Vagina (tissue), 2 donors: ENCODE data around the gene ENO4.

Experiments
- CTCF ChIP-seq, 3 experiments: fragments of 450-650 bp in 2 of 3; fragments of 200-600 bp in 1 of 3; sonication (generic) in 1 of 3; IDR thresholded peaks; one replicate each; pipeline ENCODE4 v1.5.1; 2017 to 2019; ENCODE audit warnings: antibody characterized with exemption in 3 of 3, mild to moderate bottlenecking in 2 of 3, moderate library complexity in 2 of 3
- POLR2AphosphoS5 ChIP-seq, 2 donors: sonication (generic); formaldehyde crosslinking; IDR thresholded peaks; one replicate each; pipeline ENCODE4 v1.9.0; 2017; ENCODE audit warnings: antibody characterized with exemption in 2 of 2, mild to moderate bottlenecking in 2 of 2, low read depth in 1 of 2; ENCODE audit not compliant: insufficient read depth in 1 of 2

DNA sequence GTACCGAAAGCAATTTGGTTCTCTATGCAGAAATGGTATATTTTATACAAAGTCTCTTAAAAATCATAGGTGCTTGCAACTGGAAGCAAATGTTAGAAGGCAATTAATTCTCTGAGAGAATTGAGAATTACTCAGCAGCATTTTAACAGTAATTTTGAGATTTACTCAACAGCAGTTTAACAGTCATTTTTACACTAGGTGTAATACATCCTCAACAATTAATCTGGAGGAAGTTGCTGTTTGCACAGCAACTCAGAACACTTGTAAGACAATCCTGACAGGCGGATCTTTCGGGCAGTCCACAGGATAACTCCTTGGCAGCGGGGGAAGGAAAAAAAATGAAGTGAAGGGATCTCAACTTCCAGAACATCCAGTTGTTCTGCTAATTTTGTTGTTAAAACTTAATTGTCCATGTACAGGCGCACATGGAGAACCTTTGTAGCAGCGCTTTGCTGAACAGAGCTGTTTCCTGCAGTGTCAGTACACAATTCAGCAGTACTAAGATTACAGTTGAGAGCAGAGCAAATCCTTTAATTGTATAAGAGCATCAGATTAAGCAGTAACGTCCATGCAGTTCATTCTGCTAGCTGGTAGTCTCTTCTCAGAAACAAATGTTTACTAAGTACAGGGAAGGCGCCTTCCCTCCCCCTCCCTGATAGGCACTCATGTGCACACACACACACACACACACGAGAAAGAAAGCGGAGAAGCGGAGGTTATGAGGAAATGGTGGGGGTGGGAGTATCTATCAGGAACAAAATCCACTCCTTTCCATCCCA, 43.8 kb downstream of the ENO4 start:
- TF ChIP-seq CTCF (IDR thresholded peaks at IDR 0.05): no peak
- no peak for TF ChIP-seq POLR2AphosphoS5 (IDR thresholded peaks at IDR 0.05; ENCODE audit: insufficient read depth in 1 of 2, low read depth in 1 of 2)
